ENCODE results near the gene TNFRSF4. TPM values are rescaled to one million over a fixed set of nuclear protein-coding genes. Genes with fewer than 3 reads are reported as not detected.

TNFRSF4 gene
- total RNA-seq, 4 donors from 2014 or later, result 0.42 to 2.1 (median 0.46) TPM; not detected in 1

DNA sequence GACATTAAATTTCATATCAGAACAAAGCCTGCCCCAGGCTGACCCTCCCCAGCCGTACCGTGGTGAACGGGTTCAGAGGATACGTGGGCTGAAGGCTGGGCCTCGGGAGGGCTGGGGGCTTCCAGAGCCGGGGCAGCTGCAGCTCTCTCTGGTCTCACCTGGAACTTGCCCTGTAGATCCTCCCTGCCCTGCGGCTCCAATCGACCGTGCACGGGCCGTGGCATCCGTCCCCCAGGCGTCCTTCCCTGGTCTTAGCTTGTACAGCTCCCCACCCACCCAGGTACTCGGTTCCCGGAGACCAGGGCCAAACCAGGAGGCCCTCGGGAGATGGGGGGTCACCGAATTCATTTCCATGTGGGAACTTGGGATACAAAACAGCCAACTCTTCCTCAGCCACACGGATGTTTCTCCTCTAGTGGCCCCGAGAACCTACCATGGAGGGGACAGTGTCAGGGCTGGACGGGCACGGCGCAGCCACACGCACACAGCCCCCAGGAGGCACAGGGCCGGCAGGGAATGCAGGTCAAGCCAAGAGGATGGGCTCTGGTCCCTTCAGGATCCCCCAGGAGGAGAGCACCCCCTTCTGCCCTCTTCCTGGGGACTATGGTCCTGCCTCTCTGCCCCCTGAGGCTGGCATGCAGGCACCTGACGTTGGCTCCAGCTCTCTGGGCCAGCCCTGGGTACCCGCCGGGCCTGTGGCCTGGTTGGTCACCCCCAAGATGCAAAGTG, 21.2 kb upstream of the TNFRSF4 start:
- intact Hi-C loops (cut with DNase I; ENCODE audit: low total_unique reads), result no loop called here

DNA sequence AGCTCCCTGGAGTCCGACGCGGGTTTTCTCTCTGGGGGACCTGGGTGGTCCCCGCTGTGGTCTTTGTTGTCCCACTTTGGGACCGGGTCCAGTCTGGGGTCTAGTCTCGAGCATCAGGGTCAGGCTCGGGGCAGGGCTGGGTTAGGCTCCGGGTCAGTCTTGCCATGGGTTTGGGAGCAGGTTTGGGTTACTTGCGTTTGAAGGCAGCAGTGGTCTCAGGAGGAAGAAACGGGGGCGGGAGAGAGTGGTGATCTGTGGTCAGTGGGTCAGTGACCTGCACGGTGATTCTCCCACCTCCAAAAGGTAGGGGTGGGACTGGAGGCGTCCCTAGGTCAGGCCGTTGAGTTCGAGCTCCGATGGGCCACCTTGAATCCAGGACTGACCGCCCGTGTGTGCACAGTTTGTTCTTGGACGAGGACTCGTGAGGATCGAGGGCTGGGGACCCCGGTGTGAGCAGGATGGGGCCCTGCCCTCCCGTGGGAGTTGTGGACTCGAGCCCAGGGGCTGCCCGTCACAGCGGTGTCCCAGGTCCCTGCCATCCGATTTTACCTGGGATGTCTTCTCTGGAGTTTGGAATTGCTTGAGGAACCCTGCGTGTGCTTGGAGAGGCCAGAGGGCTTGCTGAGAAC, 20.3 kb upstream of the TNFRSF4 start:
- intact Hi-C loops (cut with DNase I; ENCODE audit: low total_unique reads), result no loop called here
- no peak overlapping the region for H3K27ac ChIP-seq
- in situ Hi-C loops (cut with MboI; ENCODE audit: low sequenced_read_pairs in 4 of 4), result no loop called here
- peaks cover 18 to 23% of the 10 kb centered on the region in 2 donors for H3K4me1 ChIP-seq
- no peak for DNase-seq
- no peaks in the 10 kb centered on the region for H3K9me3 ChIP-seq
- peaks cover 20 to 22% (median 21%) of the 10 kb centered on the region in 3 donors for H3K27me3 ChIP-seq
- TF ChIP-seq, protein P1, sequence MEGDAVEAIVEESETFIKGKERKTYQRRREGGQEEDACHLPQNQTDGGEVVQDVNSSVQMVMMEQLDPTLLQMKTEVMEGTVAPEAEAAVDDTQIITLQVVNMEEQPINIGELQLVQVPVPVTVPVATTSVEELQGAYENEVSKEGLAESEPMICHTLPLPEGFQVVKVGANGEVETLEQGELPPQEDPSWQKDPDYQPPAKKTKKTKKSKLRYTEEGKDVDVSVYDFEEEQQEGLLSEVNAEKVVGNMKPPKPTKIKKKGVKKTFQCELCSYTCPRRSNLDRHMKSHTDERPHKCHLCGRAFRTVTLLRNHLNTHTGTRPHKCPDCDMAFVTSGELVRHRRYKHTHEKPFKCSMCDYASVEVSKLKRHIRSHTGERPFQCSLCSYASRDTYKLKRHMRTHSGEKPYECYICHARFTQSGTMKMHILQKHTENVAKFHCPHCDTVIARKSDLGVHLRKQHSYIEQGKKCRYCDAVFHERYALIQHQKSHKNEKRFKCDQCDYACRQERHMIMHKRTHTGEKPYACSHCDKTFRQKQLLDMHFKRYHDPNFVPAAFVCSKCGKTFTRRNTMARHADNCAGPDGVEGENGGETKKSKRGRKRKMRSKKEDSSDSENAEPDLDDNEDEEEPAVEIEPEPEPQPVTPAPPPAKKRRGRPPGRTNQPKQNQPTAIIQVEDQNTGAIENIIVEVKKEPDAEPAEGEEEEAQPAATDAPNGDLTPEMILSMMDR (IDR thresholded peaks at IDR 0.05 in 4 of 5, conservative IDR thresholded peaks at IDR 0.05 in 1 of 5), result no peak
- no peak for TF ChIP-seq POLR2A (IDR thresholded peaks at IDR 0.05)
- no peaks in the 10 kb centered on the region for H3K36me3 ChIP-seq
- no peak overlapping the region for H3K4me3 ChIP-seq
- no peak for ATAC-seq

More for the DNA sequence above, 21.2 kb upstream of the TNFRSF4 start:
- TF ChIP-seq, protein P1 (IDR thresholded peaks at IDR 0.05 in 4 of 5, conservative IDR thresholded peaks at IDR 0.05 in 1 of 5), result no peak
- TF ChIP-seq POLR2A (IDR thresholded peaks at IDR 0.05), result no peak
- Histone ChIP-seq H3K36me3 (no peaks in the 10 kb centered on the region), H3K27ac (no peak overlapping the region), H3K4me1 (peaks cover 9 to 15% of the 10 kb centered on the region in 2 donors), H3K4me3 (no peak overlapping the region), H3K9me3 (no peaks in the 10 kb centered on the region), H3K27me3 (peaks cover 27 to 31% (median 30%) of the 10 kb centered on the region in 3 donors)
- in situ Hi-C loops (cut with MboI; ENCODE audit: low sequenced_read_pairs in 4 of 4), result no loop called here
- no peak for DNase-seq
- ATAC-seq, result no peak

GRCh38 chr1:1233567-1233892, 19.6 kb upstream of the TNFRSF4 start:
- H3K4me3 ChIP-seq, result peak overlapping the region in 1 of 4 donors; percentile 21
- peaks cover 14 to 15% (median 14%) of the 10 kb centered on the region in 3 donors for H3K27me3 ChIP-seq
- TF ChIP-seq, protein P1 (IDR thresholded peaks at IDR 0.05 in 4 of 5, conservative IDR thresholded peaks at IDR 0.05 in 1 of 5), result no peak
- TF ChIP-seq POLR2A (IDR thresholded peaks at IDR 0.05), result no peak
- no peak overlapping the region for H3K27ac ChIP-seq
- H3K36me3 ChIP-seq, result peaks cover 0 to 3% of the 10 kb centered on the region in 2 donors
- H3K9me3 ChIP-seq, result no peaks in the 10 kb centered on the region
- in situ Hi-C loops (cut with MboI; ENCODE audit: low sequenced_read_pairs in 4 of 4) (no loop called here), intact Hi-C loops (cut with DNase I; ENCODE audit: low total_unique reads) (no loop called here)
- no peak for DNase-seq
- peaks cover 23% of the 10 kb centered on the region in 2 donors for H3K4me1 ChIP-seq
- no peak for ATAC-seq

DNA sequence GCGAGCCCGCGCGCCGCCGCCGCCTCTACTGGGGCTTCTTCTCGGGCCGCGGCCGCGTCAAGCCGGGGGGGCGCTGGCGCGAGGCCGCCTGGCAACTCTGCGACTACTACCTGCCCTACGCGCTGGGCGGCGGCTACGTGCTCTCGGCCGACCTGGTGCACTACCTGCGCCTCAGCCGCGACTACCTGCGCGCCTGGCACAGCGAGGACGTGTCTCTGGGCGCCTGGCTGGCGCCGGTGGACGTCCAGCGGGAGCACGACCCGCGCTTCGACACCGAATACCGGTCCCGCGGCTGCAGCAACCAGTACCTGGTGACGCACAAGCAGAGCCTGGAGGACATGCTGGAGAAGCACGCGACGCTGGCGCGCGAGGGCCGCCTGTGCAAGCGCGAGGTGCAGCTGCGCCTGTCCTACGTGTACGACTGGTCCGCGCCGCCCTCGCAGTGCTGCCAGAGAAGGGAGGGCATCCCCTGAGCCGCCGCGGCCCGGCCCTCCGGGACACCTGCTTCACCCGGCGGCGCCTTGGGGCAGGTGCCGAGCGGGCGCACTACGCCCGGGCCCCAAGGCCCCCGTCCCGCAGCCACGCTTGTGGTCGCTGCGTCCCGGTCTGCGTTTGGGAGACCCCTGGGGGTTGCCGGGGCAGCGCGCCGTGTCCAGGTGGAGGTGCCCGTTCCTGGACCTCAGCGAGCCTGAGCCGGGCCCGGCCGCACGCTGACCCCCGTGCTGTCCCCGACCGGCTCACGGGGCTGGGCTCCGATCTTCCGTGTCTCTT, 19.0 kb upstream of the TNFRSF4 start:
- H3K9me3 ChIP-seq, result no peaks in the 10 kb centered on the region
- DNase-seq, result no peak
- TF ChIP-seq, protein P1 (IDR thresholded peaks at IDR 0.05 in 4 of 5, conservative IDR thresholded peaks at IDR 0.05 in 1 of 5), result no peak
- no peak for TF ChIP-seq POLR2A (IDR thresholded peaks at IDR 0.05)
- H3K36me3 ChIP-seq, result peaks cover 0 to 8% of the 10 kb centered on the region in 2 donors
- H3K4me3 ChIP-seq, result peak overlapping the region in 3 of 4 donors; percentile 21 to 45 (median 42)
- no peak for ATAC-seq
- peaks cover 23% of the 10 kb centered on the region in 2 donors for H3K4me1 ChIP-seq
- H3K27ac ChIP-seq, result peak overlapping the region in 1 of 4 donors; percentile 27
- intact Hi-C loops (cut with DNase I; ENCODE audit: low total_unique reads) (loop anchor here (1.0 kb wide), 1 partner anchor 40 kb away; the partner anchor contains the start of gene UBE2J2), in situ Hi-C loops (cut with MboI; ENCODE audit: low sequenced_read_pairs in 4 of 4) (no loop called here)
- H3K27me3 ChIP-seq, result peaks cover 8 to 9% (median 8%) of the 10 kb centered on the region in 3 donors
